Activated naive CD4-positive, alpha-beta T cell treated with anti-CD3 and anti-CD28 coated beads for 36 hours (primary cell): ENCODE results near the gene RRP7A. TPM values are rescaled to one million over a fixed set of nuclear protein-coding genes. Genes with fewer than 3 reads are reported as not detected.
"Not testable (repeated sequence)": the region's sequence is repeated elsewhere in the genome, so short reads cannot be mapped to it uniquely, and the experiment has no call there.

Source experiments
- CTCF ChIA-PET: fragments of 350-600 bp; sonication (Branson Sonifier 250); formaldehyde crosslinking; loops from one replicate; lab custom pipeline; 2021; ENCODE audit warnings: antibody characterized with exemption; lab: Charles Lee
- DNase-seq: peaks from one replicate; pipeline ENCODE4 v3.0.0-alpha.2; 2020
- H3K27ac Mint-ChIP-seq: one replicate; pipeline ENCODE4 v1.8.0; 2021; ENCODE audit warnings: mild to moderate bottlenecking, mixed read lengths
- H3K27me3 Mint-ChIP-seq: one replicate; pipeline ENCODE4 v1.8.0; 2021; ENCODE audit warnings: low read depth, mixed read lengths
- H3K36me3 Mint-ChIP-seq: one replicate; pipeline ENCODE4 v1.8.0; 2021; ENCODE audit warnings: low read depth, mixed read lengths
- H3K4me1 Mint-ChIP-seq: one replicate; pipeline ENCODE4 v1.8.0; 2021; ENCODE audit warnings: low read depth, mixed read lengths
- H3K4me3 Mint-ChIP-seq: one replicate; pipeline ENCODE4 v1.8.0; 2021; ENCODE audit warnings: mild to moderate bottlenecking, moderate library complexity, mixed read lengths
- H3K9me3 Mint-ChIP-seq: one replicate; pipeline ENCODE4 v1.8.0; 2021; ENCODE audit warnings: mixed read lengths
- intact Hi-C: fragments of 100-400 bp; cut with micrococcal nuclease; formaldehyde crosslinking; loops from one replicate; pipeline ENCODE4 v1.15.1; 2023
- total RNA-seq, 2 experiments: library from RNA; stranded (reverse); gene quantifications; one replicate each; pipeline ENCODE4 v1.2.3, GENCODE V29; 2021

RRP7A gene
- total RNA-seq, 2 experiments from 2014 or later, result 104 to 111 TPM

GRCh38 chr22:42552294-42552647, 32.7 kb upstream of the RRP7A start:
- intact Hi-C loops, result loop anchor here (2.0 to 5.0 kb wide), 2 partner anchors 110 to 461 kb away; partner anchors contain the start of gene NDUFA6
- H3K4me3 Mint-ChIP-seq, result peak overlapping the region; percentile 43
- H3K36me3 Mint-ChIP-seq, H3K9me3 Mint-ChIP-seq, H3K27me3 Mint-ChIP-seq, H3K27ac Mint-ChIP-seq, DNase-seq, H3K4me1 Mint-ChIP-seq, CTCF ChIA-PET: not testable (repeated sequence)

GRCh38 chr22:42549331-42550060, 29.9 kb upstream of the RRP7A start:
- intact Hi-C loops, result loop anchor here (5.0 kb wide), 1 partner anchor 107 kb away; no protein-coding TSS in a partner anchor

GRCh38 chr22:42548597-42549330, 29.2 kb upstream of the RRP7A start:
- Mint-ChIP-seq H3K9me3 (no peaks in the 10 kb centered on the region), H3K27ac (no peak overlapping the region), H3K36me3 (no peaks in the 10 kb centered on the region), H3K4me1 (peaks cover 4% of the 10 kb centered on the region), H3K4me3 (no peak overlapping the region), H3K27me3 (no peaks in the 10 kb centered on the region)
- DNase-seq, result no peak
- CTCF ChIA-PET, result no interaction called here
- intact Hi-C loops, result no loop called here

More at GRCh38 chr22:42549331-42550060, 29.9 kb upstream of the RRP7A start:
- Mint-ChIP-seq H3K4me1 (peaks cover 6% of the 10 kb centered on the region), H3K9me3 (no peaks in the 10 kb centered on the region), H3K27me3 (no peaks in the 10 kb centered on the region), H3K4me3 (no peak overlapping the region), H3K36me3 (no peaks in the 10 kb centered on the region), H3K27ac (no peak overlapping the region)
- DNase-seq, result no peak
- CTCF ChIA-PET, result interaction anchor here (0.6 to 0.9 kb wide), 4 partner anchors 10 to 69 kb away, joined by 3 read pairs; no protein-coding TSS in a partner anchor

- intact Hi-C loops, CTCF ChIA-PET, DNase-seq, H3K36me3 Mint-ChIP-seq, H3K27ac Mint-ChIP-seq, H3K4me1 Mint-ChIP-seq, H3K27me3 Mint-ChIP-seq, H3K4me3 Mint-ChIP-seq, H3K9me3 Mint-ChIP-seq: not testable (repeated sequence)
Observed at GRCh38 chr22:42548126-42548525, 28.5 kb upstream of the RRP7A start.

GRCh38 chr22:42547562-42547961, 28.0 kb upstream of the RRP7A start:
- DNase-seq, result no peak
- intact Hi-C loops, result no loop called here
- Mint-ChIP-seq H3K27ac (no peak overlapping the region), H3K4me1 (peaks cover 3% of the 10 kb centered on the region), H3K27me3 (no peaks in the 10 kb centered on the region), H3K9me3 (no peaks in the 10 kb centered on the region), H3K36me3 (no peaks in the 10 kb centered on the region), H3K4me3 (no peak overlapping the region)
- CTCF ChIA-PET, result no interaction called here

- H3K4me3 Mint-ChIP-seq, result no peak overlapping the region
- no peaks in the 10 kb centered on the region for H3K4me1 Mint-ChIP-seq
- no peaks in the 10 kb centered on the region for H3K27me3 Mint-ChIP-seq
- H3K9me3 Mint-ChIP-seq, result no peaks in the 10 kb centered on the region
- no peaks in the 10 kb centered on the region for H3K36me3 Mint-ChIP-seq
- CTCF ChIA-PET, result interaction anchor here (0.7 to 1.6 kb wide), 3 partner anchors 10 to 82 kb away, joined by 3 to 4 read pairs (median 4); no protein-coding TSS in a partner anchor
- intact Hi-C loops, result no loop called here
- no peak for DNase-seq
- H3K27ac Mint-ChIP-seq, result no peak overlapping the region
Observed at GRCh38 chr22:42544686-42545085, 25.1 kb upstream of the RRP7A start.

- intact Hi-C loops, H3K27me3 Mint-ChIP-seq, H3K4me1 Mint-ChIP-seq, H3K9me3 Mint-ChIP-seq, H3K36me3 Mint-ChIP-seq, H3K4me3 Mint-ChIP-seq, H3K27ac Mint-ChIP-seq, DNase-seq: not testable (repeated sequence)
- CTCF ChIA-PET, result interaction anchor here (0.6 kb wide), 1 partner anchor 11 kb away, joined by 3 read pairs; no protein-coding TSS in a partner anchor
Observed at GRCh38 chr22:42539236-42539771, 19.7 kb upstream of the RRP7A start.

GRCh38 chr22:42537199-42537831, 17.7 kb upstream of the RRP7A start:
- H3K27me3 Mint-ChIP-seq, H3K36me3 Mint-ChIP-seq, CTCF ChIA-PET, H3K4me3 Mint-ChIP-seq, H3K27ac Mint-ChIP-seq, H3K9me3 Mint-ChIP-seq, intact Hi-C loops, DNase-seq: not testable (repeated sequence)
- H3K4me1 Mint-ChIP-seq, result peaks cover 18% of the 10 kb centered on the region

GRCh38 chr22:42536634-42537033, 17.0 kb upstream of the RRP7A start:
- intact Hi-C loops, DNase-seq, H3K4me3 Mint-ChIP-seq, H3K36me3 Mint-ChIP-seq, H3K27me3 Mint-ChIP-seq, CTCF ChIA-PET, H3K9me3 Mint-ChIP-seq, H3K27ac Mint-ChIP-seq: not testable (repeated sequence)
- peaks cover 18% of the 10 kb centered on the region for H3K4me1 Mint-ChIP-seq

- CTCF ChIA-PET, result no interaction called here
- H3K4me3 Mint-ChIP-seq, result no peak overlapping the region
- peaks cover 18% of the 10 kb centered on the region for H3K4me1 Mint-ChIP-seq
- intact Hi-C loops, result no loop called here
- H3K36me3 Mint-ChIP-seq, result no peaks in the 10 kb centered on the region
- no peak overlapping the region for H3K27ac Mint-ChIP-seq
- DNase-seq, result no peak
- no peaks in the 10 kb centered on the region for H3K27me3 Mint-ChIP-seq
- no peaks in the 10 kb centered on the region for H3K9me3 Mint-ChIP-seq
Observed at GRCh38 chr22:42536166-42536565, 16.6 kb upstream of the RRP7A start.

- CTCF ChIA-PET, H3K27me3 Mint-ChIP-seq, DNase-seq, H3K36me3 Mint-ChIP-seq, intact Hi-C loops, H3K9me3 Mint-ChIP-seq, H3K4me3 Mint-ChIP-seq, H3K27ac Mint-ChIP-seq: not testable (repeated sequence)
- peaks cover 18% of the 10 kb centered on the region for H3K4me1 Mint-ChIP-seq
Observed at GRCh38 chr22:42535082-42535731, 15.6 kb upstream of the RRP7A start.

GRCh38 chr22:42533638-42533977, 14.0 kb upstream of the RRP7A start:
- Mint-ChIP-seq H3K27me3 (no peaks in the 10 kb centered on the region), H3K36me3 (no peaks in the 10 kb centered on the region), H3K9me3 (no peaks in the 10 kb centered on the region), H3K27ac (no peak overlapping the region), H3K4me3 (peak overlapping the region; percentile 54), H3K4me1 (peaks cover 18% of the 10 kb centered on the region)
- intact Hi-C loops, result no loop called here
- no peak for DNase-seq
- CTCF ChIA-PET, result interaction anchor here (0.7 to 1.0 kb wide), 2 partner anchors 16 to 35 kb away, joined by 3 read pairs; no protein-coding TSS in a partner anchor
